ENCODE measurements around the gene SIGLECL1. TPM values are rescaled to one million over a fixed set of nuclear protein-coding genes. Genes with fewer than 3 reads are reported as not detected.

SIGLECL1 gene
- total RNA-seq, 1 donor from 2014 or later = not detected

GRCh38 chr19:51272183-51272810 is 21.4 kb downstream of the SIGLECL1 start:
- TF ChIP-seq CTCF (IDR thresholded peaks at IDR 0.05; ENCODE audit: partially characterized antibody, unreplicated experiment) = no peak
- Mint-ChIP-seq H3K4me3 (ENCODE audit: unreplicated experiment) (no peak overlapping the region), H3K27me3 (ENCODE audit: unreplicated experiment) (peaks cover 4% of the 10 kb centered on the region), H3K36me3 (ENCODE audit: unreplicated experiment) (peaks cover 3% of the 10 kb centered on the region), H3K27ac (ENCODE audit: unreplicated experiment) (no peak overlapping the region), H3K4me1 (ENCODE audit: low read depth, unreplicated experiment) (no peaks in the 10 kb centered on the region), H3K9me3 (ENCODE audit: unreplicated experiment) (no peaks in the 10 kb centered on the region)
- DNase-seq = no peak

- no peaks in the 10 kb centered on the region for H3K4me1 Mint-ChIP-seq (ENCODE audit: low read depth, unreplicated experiment)
- no peak overlapping the region for H3K4me3 Mint-ChIP-seq (ENCODE audit: unreplicated experiment)
- H3K36me3 Mint-ChIP-seq (ENCODE audit: unreplicated experiment) = peaks cover 3% of the 10 kb centered on the region
- TF ChIP-seq CTCF (IDR thresholded peaks at IDR 0.05; ENCODE audit: partially characterized antibody, unreplicated experiment) = no peak
- H3K9me3 Mint-ChIP-seq (ENCODE audit: unreplicated experiment) = no peaks in the 10 kb centered on the region
- DNase-seq = no peak
- no peak overlapping the region for H3K27ac Mint-ChIP-seq (ENCODE audit: unreplicated experiment)
- peaks cover 11% of the 10 kb centered on the region for H3K27me3 Mint-ChIP-seq (ENCODE audit: unreplicated experiment)
Measured at GRCh38 chr19:51274049-51274770, 23.3 kb downstream of the SIGLECL1 start.

GRCh38 chr19:51277112-51277511 is 26.2 kb downstream of the SIGLECL1 start:
- DNase-seq = no peak
- no peak for TF ChIP-seq CTCF (IDR thresholded peaks at IDR 0.05; ENCODE audit: partially characterized antibody, unreplicated experiment)
- no peak overlapping the region for H3K4me3 Mint-ChIP-seq (ENCODE audit: unreplicated experiment)
- H3K36me3 Mint-ChIP-seq (ENCODE audit: unreplicated experiment) = no peaks in the 10 kb centered on the region
- no peaks in the 10 kb centered on the region for H3K4me1 Mint-ChIP-seq (ENCODE audit: low read depth, unreplicated experiment)
- no peaks in the 10 kb centered on the region for H3K9me3 Mint-ChIP-seq (ENCODE audit: unreplicated experiment)
- peaks cover 8% of the 10 kb centered on the region for H3K27me3 Mint-ChIP-seq (ENCODE audit: unreplicated experiment)
- no peak overlapping the region for H3K27ac Mint-ChIP-seq (ENCODE audit: unreplicated experiment)

GRCh38 chr19:51282335-51282734 is 31.5 kb downstream of the SIGLECL1 start:
- Mint-ChIP-seq H3K4me1 (ENCODE audit: low read depth, unreplicated experiment) (no peaks in the 10 kb centered on the region), H3K27ac (ENCODE audit: unreplicated experiment) (no peak overlapping the region), H3K4me3 (ENCODE audit: unreplicated experiment) (no peak overlapping the region), H3K9me3 (ENCODE audit: unreplicated experiment) (no peaks in the 10 kb centered on the region), H3K36me3 (ENCODE audit: unreplicated experiment) (peaks cover 5% of the 10 kb centered on the region), H3K27me3 (ENCODE audit: unreplicated experiment) (peaks cover 15% of the 10 kb centered on the region)
- no peak for DNase-seq
- no peak for TF ChIP-seq CTCF (IDR thresholded peaks at IDR 0.05; ENCODE audit: partially characterized antibody, unreplicated experiment)

GRCh38 chr19:51285682-51286081 is 34.8 kb downstream of the SIGLECL1 start:
- Mint-ChIP-seq H3K27ac (ENCODE audit: unreplicated experiment) (no peak overlapping the region), H3K27me3 (ENCODE audit: unreplicated experiment) (peaks cover 7% of the 10 kb centered on the region), H3K4me3 (ENCODE audit: unreplicated experiment) (no peak overlapping the region), H3K4me1 (ENCODE audit: low read depth, unreplicated experiment) (no peaks in the 10 kb centered on the region), H3K36me3 (ENCODE audit: unreplicated experiment) (peaks cover 5% of the 10 kb centered on the region), H3K9me3 (ENCODE audit: unreplicated experiment) (no peaks in the 10 kb centered on the region)
- DNase-seq = no peak
- no peak for TF ChIP-seq CTCF (IDR thresholded peaks at IDR 0.05; ENCODE audit: partially characterized antibody, unreplicated experiment)
